ENCODE measurements around the gene PPM1F.
"Not testable (repeated sequence)": the region's sequence is repeated elsewhere in the genome, so short reads cannot be mapped to it uniquely, and the experiment has no call there.

The PPM1F gene

GRCh38 chr22:21918466-21919185, 34.0 kb downstream of the PPM1F start:
- DNase-seq = no peak

DNA sequence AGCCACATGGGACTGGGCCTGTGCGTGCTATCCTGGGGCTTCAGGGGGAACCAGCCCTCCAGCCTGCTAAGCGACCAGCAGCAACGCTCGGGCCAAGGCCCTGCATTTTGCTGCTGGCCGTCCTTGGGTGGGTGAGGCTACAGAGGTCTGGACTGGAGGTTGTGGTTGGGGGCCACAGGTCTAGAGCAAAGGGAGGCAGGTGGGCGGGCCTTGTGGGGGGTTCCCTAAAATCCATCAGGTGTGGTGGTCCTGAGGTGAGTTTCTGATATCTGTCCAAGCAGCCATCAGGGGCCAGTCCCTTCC, 34.7 kb downstream of the PPM1F start:
- DNase-seq = no peak

DNA sequence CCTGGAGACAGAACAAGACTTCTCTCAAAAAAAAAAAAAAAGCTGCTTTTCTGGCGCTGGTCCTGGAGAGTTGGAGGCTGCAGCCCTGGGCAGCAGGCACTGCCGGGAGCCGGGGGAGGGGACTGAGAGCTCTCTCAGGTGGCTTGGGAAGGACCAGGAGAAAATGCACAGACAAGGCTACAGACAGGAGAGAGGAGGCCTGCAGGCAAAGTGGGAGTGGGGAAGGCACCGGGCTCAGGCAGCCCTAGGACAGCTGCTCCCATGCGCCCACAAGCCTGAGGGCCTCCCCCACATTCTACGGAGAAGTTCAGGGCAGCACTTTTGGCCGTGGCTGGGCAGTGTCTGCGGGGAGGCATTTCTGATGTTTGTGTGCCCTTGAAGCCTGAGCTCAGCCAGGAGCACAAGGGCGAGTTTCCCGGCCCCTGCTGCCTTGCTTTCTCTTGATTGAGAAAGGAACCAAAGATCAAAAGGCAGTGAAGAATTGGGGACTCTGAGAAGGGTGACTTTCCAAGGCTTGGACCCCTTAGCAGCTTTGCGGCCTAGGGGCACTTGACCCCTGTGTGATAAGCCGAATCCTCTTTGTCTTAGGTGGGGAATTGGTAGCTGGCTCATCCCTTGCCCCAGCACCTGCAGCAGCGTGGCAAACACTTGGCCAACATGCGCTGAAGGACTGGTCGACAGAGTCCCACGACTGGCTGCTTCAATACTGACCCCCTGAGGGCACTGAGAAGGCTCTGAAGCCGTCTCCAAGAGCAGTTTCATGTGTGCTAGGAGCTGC, 35.3 kb downstream of the PPM1F start:
- no peak for DNase-seq

DNA sequence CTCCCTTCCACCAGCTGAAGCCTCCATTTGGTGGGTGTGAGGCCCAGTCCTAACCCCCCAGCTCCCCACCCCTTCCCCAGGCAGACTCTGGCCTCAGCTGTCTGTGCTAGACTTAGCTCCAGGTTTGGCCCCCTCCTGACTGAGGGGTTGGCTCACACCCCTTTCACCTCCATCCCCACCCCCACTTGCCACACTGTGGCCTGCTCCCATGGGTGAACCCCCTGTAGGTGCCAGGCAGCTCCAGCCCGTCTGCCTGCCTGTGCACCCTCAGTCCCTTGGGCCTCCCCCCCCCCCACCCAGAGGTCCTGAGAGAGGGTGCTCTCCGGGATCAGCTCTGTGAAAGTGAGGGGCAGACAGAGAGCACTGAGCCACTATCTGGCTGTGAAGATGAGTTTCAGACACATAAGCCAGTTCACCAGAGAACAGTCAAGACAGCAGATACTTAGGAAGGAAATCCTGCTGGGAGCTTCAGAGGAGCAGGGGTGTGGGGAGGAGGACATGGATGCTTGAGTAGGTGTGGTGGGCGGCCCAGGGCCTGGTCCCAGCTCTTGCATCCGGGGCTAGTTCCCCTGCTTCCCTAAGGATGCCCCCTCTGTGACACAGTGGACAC, 36.2 kb downstream of the PPM1F start:
- DNase-seq = no peak

DNA sequence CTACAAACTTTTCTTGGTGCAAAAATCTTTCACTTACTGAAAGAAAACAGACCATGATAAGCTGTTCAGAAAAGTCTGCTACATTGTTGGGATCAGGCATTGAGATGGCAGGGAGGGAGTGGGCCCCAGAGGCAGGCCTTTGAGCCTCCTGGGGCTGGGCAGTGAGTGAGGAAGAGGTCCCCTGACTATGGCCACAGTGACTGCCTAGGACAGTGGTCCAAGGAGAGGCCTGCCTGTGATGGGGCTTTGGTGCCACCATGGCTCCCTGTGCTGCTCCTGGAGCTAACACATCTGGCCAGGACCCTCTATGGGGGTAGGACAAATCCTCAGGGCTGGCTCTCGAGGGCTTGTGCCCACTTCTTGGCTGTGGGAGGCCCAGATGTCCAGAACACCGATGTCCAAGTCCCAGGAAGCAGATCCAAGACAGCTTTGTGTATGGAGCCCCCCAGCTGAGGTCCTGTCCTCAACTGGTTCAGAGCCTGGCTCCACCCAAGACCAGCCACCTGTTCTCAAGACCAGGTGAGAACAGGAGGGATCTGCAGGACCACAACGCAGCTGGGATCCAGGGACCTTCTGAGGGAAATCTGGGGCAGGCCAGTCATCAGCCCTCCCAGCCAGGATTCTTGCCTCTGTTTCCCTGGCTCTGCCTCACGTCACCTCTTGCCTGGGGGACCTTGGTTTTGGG, 36.9 kb downstream of the PPM1F start:
- no peak for DNase-seq

DNA sequence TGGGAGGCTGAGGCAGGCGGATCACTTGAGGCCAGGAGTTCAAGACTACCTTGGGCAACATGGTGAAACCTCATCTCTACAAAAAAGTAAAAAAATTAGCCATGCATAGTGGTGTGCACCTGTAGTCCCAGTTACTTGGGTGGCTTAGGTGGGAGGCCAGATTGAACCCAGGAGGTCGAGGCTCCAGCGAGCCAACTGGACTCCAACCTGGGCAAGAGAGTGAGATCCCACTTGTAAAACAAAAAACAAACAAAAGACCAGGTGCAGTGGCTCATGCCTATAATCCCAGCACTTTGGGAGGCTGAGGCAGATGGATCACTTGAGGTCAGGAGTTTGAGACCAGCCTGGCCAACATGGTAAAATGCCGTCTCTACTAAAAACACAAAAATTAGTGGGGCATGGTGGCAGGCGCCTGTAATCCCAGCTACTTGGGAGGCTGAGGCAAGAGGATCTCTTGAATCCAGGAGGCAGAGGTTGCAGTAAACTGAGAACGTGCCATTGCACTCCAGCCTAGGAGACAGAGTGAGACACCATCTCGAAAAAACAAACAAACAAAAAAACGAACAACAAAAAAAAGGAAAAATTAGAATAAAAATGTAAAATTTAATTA, 38.5 kb downstream of the PPM1F start:
- DNase-seq = not testable (repeated sequence)

GRCh38 chr22:21910367-21910766, 42.3 kb downstream of the PPM1F start:
- not testable (repeated sequence) for DNase-seq

- no peak for DNase-seq
Observed at GRCh38 chr22:21909871-21910270, 42.8 kb downstream of the PPM1F start.

DNA sequence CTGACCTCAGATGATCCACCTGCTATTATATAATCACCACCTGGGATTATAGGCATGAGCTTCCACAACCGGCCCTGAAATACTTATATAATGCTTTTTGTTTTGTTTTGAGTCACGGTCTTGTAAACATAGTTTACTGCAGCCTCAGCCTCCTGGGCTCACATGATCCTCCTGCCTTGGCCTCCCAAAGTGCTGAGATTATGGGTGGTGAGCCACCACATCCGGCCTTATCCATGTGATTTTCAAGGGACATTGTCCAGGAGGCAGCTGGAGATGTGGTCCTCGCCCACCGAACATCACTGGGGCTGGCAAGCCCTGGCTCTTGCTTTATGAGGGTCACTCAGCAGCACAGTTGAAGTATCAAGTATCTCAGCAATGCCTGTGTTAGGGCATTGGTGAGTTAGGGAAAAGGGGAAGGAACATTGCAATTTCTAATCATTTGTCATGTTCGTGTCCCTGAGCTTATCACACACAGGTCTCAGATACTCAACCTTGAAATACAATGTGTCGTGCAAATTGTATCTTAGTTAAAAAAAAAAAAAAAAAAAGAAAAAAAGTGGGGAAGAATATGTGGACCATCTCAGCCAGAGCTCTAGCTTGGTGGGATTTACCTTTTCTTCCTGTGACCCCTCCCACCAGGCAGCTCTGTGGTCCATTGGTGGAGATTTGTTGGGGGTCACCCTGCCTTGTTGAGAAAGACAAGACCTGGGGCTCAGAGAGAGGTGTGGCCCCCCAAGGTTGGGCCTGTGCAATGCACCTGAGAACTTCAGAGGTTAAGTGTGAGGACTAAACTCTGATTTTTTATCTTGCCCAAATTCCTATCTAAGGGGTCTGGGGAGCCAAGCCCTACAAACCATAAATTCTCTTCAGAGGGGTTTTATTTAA, 44.8 kb downstream of the PPM1F start:
- no peak for DNase-seq

DNA sequence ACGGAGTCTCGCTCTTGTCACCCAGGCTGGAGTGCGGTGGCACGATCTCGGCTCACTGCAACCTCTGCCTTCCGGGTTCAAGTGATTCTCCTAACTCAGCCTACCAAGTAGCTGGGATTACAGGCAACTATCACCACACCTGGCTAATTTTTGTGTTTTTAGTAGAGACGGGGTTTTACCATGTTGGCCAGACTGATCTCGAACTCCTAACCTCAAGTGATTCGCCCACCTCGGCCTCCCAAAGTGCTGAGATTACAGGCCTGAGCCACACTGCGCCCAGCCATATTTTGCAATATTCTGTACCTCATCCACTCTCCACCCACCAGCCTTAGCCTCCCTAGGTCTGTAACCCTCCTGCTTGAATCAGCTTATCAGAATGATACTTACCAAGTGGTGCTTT, 47.4 kb downstream of the PPM1F start:
- not testable (repeated sequence) for DNase-seq

DNA sequence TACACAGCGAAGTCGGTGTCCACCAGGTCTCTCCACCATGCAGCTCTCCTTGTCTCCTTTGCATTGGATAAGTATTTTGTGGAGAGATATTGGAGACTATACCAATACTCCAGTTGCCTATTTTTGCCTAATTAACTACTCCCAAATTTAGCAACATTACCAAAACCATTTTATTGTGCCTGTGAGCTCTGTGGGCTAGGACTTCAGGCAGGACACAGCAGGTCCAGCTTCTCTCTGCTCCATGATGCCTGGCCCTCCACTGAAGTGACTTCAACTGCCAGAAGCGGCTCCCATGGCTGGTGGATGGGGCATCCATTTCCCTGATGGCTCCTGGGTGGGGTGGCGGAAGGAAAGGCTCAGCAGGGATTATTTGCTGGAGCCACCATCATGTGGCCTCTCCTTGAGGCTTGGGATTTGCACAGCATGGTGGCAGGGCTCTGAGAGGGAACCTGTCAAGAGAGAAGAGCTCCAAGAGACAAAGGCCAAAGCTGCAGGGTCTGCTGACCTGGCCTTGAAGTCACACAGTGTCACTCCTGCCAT, 48.3 kb downstream of the PPM1F start:
- no peak for DNase-seq

- DNase-seq = no peak
Observed at GRCh38 chr22:21903283-21903682, 49.4 kb downstream of the PPM1F start.

DNA sequence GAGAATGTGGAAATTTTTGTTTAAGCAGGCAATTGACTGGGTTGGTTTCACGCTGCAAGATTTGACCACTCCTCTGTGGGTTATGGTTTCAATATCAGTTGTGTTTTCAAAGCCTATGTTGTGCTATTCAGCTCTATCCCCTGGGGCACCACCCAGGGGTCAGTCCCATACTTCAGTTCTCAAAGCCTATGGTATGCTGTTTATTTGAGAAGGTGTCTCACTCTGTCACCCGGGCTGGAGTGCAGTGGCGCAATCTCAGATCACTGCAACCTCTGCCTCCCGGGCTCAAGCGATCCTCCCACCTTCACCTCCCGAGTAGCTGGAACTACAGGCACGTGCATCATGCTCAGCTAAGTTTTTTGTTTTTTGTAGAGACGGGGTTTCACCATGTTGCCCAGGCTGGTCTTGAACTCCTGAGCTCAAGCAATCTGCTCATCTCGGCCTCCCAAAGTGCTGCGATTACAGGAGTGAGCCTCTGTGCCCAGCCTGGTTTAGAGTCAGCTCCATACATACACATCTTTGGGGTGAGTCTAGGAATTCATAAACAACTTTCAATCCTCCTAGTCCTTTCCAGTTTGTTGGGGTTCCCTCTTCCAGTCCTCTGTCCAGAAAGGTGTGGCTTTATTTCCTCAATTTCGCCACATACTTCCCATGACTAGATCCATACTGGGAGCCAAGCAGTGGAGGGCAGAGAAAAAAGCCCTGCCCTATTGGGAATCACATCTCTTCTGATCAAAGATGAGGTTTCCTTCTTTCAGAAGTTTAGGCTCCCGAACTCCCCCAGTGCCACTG, 50.2 kb downstream of the PPM1F start:
- no peak for DNase-seq

- no peak for DNase-seq
Observed at GRCh38 chr22:21898354-21898896, 54.2 kb downstream of the PPM1F start.

DNA sequence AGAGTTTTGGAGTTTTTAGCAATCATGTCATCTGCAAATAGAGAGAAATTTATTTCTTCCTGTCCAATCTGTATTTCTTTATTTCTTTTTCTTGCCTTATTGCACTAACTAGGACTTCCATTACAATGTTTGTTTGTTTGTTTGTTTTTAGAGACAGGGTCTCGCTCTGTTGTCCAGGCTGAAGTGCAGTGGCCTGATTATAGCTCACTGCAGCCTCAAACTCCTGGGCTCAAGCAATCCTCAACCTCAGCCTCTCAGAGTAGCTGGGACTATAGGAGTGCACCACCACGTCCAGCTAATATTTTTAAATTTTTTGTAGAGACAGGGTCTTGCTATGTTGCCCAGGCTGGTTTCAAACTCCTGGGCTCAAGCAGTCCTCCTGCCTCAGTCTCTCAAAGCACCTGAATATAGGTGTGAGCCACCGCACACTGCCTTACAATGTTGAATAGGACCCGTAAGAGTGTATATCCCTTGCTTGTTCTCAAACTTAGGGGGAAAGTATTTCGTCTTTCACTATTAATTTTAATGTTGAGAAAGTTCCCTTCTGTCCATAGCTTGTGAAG, 55.6 kb downstream of the PPM1F start:
- no peak for DNase-seq

DNA sequence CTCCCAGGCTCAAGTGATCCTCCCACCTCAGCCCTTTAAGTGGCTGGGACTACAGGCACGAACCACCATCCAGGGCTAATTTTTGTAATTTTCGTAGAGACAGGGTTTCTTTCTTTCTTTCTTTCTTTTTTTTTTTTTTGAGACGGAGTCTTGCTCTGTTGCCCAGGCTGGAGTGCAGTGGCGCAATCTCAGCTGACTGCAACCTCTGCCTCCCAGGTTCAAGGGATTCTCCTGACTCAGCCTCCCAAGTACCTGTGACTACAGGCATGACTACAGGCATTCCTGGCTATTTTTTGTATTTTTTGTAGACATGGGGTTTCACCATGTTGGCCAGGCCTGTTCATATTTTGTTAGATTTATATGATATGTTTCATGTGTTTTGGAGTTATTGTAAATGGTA, 56.4 kb downstream of the PPM1F start:
- DNase-seq = not testable (repeated sequence)

DNA sequence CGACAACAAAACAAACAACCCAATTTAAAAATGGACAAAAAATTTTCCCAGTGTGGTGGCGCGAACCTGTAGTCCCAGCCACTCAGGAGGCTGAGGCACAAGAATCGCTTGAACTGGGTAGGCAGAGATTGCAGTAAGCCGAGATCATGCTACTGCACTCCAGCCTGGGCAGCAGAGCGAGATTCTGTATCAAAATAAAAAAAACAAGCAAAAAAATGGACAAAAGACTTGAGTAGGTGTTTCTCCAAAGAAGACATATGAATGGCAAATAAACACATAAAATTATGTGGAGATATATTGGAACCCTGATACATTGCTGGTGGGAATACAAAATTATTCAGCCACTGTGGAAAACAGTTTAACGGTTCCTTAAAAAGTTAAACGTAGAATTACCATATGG, 57.8 kb downstream of the PPM1F start:
- DNase-seq = no peak

- no peak for DNase-seq
Observed at GRCh38 chr22:21889251-21889990, 63.2 kb downstream of the PPM1F start.

DNA sequence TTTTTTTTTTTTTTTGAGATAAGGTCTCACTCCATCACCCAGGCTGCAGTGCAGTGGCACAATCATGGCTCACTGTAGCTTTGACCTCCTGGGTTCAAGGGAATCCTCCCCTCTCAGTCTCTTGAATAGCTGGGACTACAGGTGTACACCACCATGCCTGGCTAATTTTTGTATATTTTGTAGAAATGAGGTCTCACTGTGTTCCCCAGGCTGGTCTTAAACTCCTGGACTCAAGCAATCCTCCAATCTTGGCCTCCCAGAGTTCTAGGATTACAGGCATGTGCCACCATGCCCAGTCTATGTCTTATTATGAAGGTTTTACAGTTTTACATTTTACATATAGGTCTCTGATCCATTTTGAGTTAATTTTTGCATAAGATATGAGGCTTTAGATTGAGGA, 64.8 kb downstream of the PPM1F start:
- DNase-seq = no peak

DNA sequence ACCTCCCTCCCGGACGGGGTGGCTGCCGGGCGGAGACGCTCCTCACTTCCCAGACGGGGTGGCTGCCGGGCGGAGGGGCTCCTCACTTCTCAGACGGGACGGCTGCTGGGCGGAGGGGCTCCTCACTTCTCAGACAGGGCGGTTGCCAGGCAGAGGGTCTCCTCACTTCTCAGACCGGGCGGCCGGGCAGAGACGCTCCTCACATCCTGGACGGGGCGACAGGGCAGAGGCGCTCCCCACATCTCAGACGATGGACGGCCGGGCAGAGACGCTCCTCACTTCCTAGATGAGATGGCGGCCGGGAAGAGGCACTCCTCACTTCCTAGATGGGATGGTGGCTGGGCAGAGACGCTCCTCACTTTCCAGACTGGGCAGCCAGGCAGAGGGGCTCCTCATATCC, 68.7 kb downstream of the PPM1F start:
- DNase-seq = not testable (repeated sequence)
